NT2/D1 (cell line): Measurements from ENCODE around the gene CDKN2C.
A peak's percentile ranks its signal among the peaks of the same experiment; 100 is the strongest.
"Not testable (repeated sequence)": the region's sequence is repeated elsewhere in the genome, so short reads cannot be mapped to it uniquely, and the experiment has no call there.

Experiments used
- DNase-seq: peaks from one replicate; pipeline ENCODE4 v3.0.0-alpha.2; 2011; ENCODE audit warnings: low read depth, low spot score
- H3K27me3 ChIP-seq: 2 replicates; pipeline ENCODE4 v1.6.0; 2011; ENCODE audit warnings: mild to moderate bottlenecking; ENCODE audit not compliant: insufficient read length, insufficient read depth
- H3K36me3 ChIP-seq: 2 replicates; pipeline ENCODE4 v1.6.1; 2011; ENCODE audit warnings: mild to moderate bottlenecking, low read length, mixed read lengths; ENCODE audit not compliant: insufficient read depth, insufficient read length
- H3K4me1 ChIP-seq: 2 replicates; pipeline ENCODE4 v1.5.1; 2011; ENCODE audit not compliant: insufficient read depth, insufficient read length
- H3K4me3 ChIP-seq: 2 replicates; pipeline ENCODE4 v1.5.1; 2011; ENCODE audit warnings: low read depth; ENCODE audit not compliant: insufficient read length
- H3K9ac ChIP-seq: 2 replicates; pipeline ENCODE4 v1.6.0; 2011; ENCODE audit warnings: low read depth; ENCODE audit not compliant: insufficient read length
- H3K9me3 ChIP-seq: 2 replicates; pipeline ENCODE4 v1.5.1; 2011; ENCODE audit warnings: mild to moderate bottlenecking, low read length; ENCODE audit not compliant: insufficient read depth
- SUZ12 ChIP-seq: IDR thresholded peaks from 2 replicates; pipeline ENCODE4 v1.6.1; 2011; ENCODE audit not compliant: insufficient read length, insufficient read depth; ENCODE audit errors: extremely low read depth
- YY1 ChIP-seq: IDR thresholded peaks from 2 replicates; pipeline ENCODE4 v1.6.1; 2011; ENCODE audit not compliant: insufficient read length, insufficient read depth
- ZNF274 ChIP-seq: IDR thresholded peaks from 2 replicates; pipeline ENCODE4 v1.6.1; 2011; ENCODE audit warnings: mild to moderate bottlenecking, low read depth, low read length

Gene CDKN2C

DNA sequence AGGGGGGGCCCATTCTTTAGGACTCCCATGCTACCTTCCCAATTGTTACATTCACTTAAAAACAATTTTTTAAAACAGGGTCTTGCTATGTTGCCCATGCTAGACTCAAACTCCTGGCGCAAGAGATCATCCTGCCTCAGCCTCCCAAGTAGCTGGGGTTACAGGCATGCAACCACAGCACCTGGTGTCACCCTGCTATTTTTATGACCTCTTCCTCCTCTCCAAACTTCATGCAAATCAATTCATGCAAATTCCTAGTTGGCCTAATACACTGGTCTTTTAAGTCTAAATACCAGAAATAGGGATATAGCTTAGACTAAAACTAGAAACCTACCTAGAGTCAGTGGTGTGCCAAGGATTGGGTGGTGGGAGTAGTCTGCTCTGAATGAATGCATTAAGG, 30.1 kb downstream of the CDKN2C start:
- TF ChIP-seq ZNF274 (no peak), SUZ12 (no peak), YY1 (no peak)

GRCh38 chr1:51000651-51001050, 30.6 kb downstream of the CDKN2C start:
- no peak for DNase-seq
- Histone ChIP-seq H3K4me3 (no peak overlapping the region), H3K9ac (no peak overlapping the region), H3K4me1 (no peaks in the 10 kb centered on the region), H3K9me3 (no peaks in the 10 kb centered on the region), H3K36me3 (no peaks in the 10 kb centered on the region), H3K27me3 (no peaks in the 10 kb centered on the region)
- no peak for TF ChIP-seq YY1
- no peak for TF ChIP-seq ZNF274
- TF ChIP-seq SUZ12, result no peak

More for the DNA sequence above, 30.1 kb downstream of the CDKN2C start:
- no peak for DNase-seq
- Histone ChIP-seq H3K9me3 (no peaks in the 10 kb centered on the region), H3K36me3 (no peaks in the 10 kb centered on the region), H3K4me1 (no peaks in the 10 kb centered on the region), H3K9ac (no peak overlapping the region), H3K27me3 (no peaks in the 10 kb centered on the region), H3K4me3 (no peak overlapping the region)

GRCh38 chr1:51002516-51002915, 32.5 kb downstream of the CDKN2C start:
- DNase-seq, result no peak
- no peak overlapping the region for H3K9ac ChIP-seq
- TF ChIP-seq YY1 (no peak), SUZ12 (no peak), ZNF274 (no peak)
- H3K4me1 ChIP-seq, result peaks cover 2% of the 10 kb centered on the region
- no peaks in the 10 kb centered on the region for H3K27me3 ChIP-seq
- no peaks in the 10 kb centered on the region for H3K36me3 ChIP-seq
- H3K4me3 ChIP-seq, result no peak overlapping the region
- H3K9me3 ChIP-seq, result no peaks in the 10 kb centered on the region

- H3K4me1 ChIP-seq, H3K36me3 ChIP-seq, H3K9me3 ChIP-seq, H3K27me3 ChIP-seq, H3K4me3 ChIP-seq, DNase-seq: not testable (repeated sequence)
- peak overlapping the region; percentile 35 for H3K9ac ChIP-seq
These were observed 35.5 kb downstream of the CDKN2C start for GRCh38 chr1:51005549-51005948.

- no peak for DNase-seq
- no peak for TF ChIP-seq ZNF274
- TF ChIP-seq SUZ12, result no peak
- no peak for TF ChIP-seq YY1
- no peaks in the 10 kb centered on the region for H3K27me3 ChIP-seq
These were observed 39.3 kb downstream of the CDKN2C start for GRCh38 chr1:51009381-51009780.

DNA sequence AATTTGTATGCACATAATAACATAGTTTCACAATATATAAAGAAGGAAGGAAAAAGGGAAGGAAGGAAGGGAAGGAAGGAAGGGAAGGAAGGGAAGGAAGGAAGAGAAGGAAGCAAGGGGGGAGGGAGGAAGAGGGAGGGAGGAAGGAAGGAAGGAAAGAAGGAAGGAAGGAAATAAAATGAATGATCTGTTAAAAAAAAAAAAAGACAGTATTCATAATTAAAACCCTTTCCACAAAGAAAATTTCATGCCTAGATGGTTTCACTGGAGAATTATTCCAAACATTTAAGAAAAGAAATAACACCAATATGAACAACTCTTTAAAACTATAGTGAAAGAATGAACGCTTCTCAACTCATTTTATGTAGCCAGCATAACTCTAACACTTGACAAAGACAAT, 44.8 kb downstream of the CDKN2C start:
- TF ChIP-seq YY1 (no peak), ZNF274 (no peak), SUZ12 (no peak)
- no peak for DNase-seq
- Histone ChIP-seq H3K4me3 (no peak overlapping the region), H3K4me1 (no peaks in the 10 kb centered on the region), H3K9me3 (0 out of 2 replicates have a peak, but pooled peaks cover 4% of the 10 kb centered on the region), H3K9ac (no peak overlapping the region), H3K27me3 (no peaks in the 10 kb centered on the region), H3K36me3 (no peaks in the 10 kb centered on the region)

More at GRCh38 chr1:51009381-51009780, 39.3 kb downstream of the CDKN2C start:
- Histone ChIP-seq H3K9ac (no peak overlapping the region), H3K36me3 (no peaks in the 10 kb centered on the region), H3K4me3 (no peak overlapping the region), H3K9me3 (no peaks in the 10 kb centered on the region), H3K4me1 (peaks cover 2% of the 10 kb centered on the region)

- no peaks in the 10 kb centered on the region for H3K4me1 ChIP-seq
- DNase-seq, result no peak
- no peak for TF ChIP-seq YY1
- TF ChIP-seq ZNF274, result no peak
- TF ChIP-seq SUZ12, result no peak
- H3K9ac ChIP-seq, result no peak overlapping the region
- no peaks in the 10 kb centered on the region for H3K36me3 ChIP-seq
- H3K4me3 ChIP-seq, result no peak overlapping the region
- H3K27me3 ChIP-seq, result no peaks in the 10 kb centered on the region
- H3K9me3 ChIP-seq, result peaks cover 4% of the 10 kb centered on the region; the same call in 1 of the 2 replicates
These were observed 49.8 kb downstream of the CDKN2C start for GRCh38 chr1:51019811-51020210.
